Activated T-helper 9 cell treated with anti-CD3 and anti-CD28 coated beads, Interleukin-2, amount 50 U/mL, for 16 hours (primary cell): Measurements from ENCODE around the gene ALG3.

Experiments
- DNase-seq: peaks from one replicate; pipeline ENCODE4 v3.0.0-alpha.2; 2020; ENCODE audit warnings: low read depth

Gene ALG3

GRCh38 chr3:184234671-184235380, 13.9 kb downstream of the ALG3 start:
- no peak for DNase-seq

GRCh38 chr3:184234224-184234623, 14.5 kb downstream of the ALG3 start:
- DNase-seq: no peak

GRCh38 chr3:184233127-184233843, 15.5 kb downstream of the ALG3 start:
- DNase-seq: no peak

- DNase-seq: no peak
Observed at GRCh38 chr3:184231671-184232070, 17.1 kb downstream of the ALG3 start.

GRCh38 chr3:184230603-184231528, 17.9 kb downstream of the ALG3 start:
- DNase-seq: no peak

- DNase-seq: no peak
Observed at GRCh38 chr3:184230081-184230602, 18.6 kb downstream of the ALG3 start.

- peak; percentile 60 for DNase-seq
Observed at GRCh38 chr3:184229394-184230080, 19.2 kb downstream of the ALG3 start, which contains the start of gene VWA5B2. TSS of gene VWA5B2 (plus strand) at chr3:184229585. CDS start at chr3:184230529, 944 bp downstream.

- no peak for DNase-seq
Observed at GRCh38 chr3:184228376-184229137, 20.2 kb downstream of the ALG3 start.

- peak; percentile 30 for DNase-seq
Observed at GRCh38 chr3:184227481-184227935, 21.3 kb downstream of the ALG3 start.

- DNase-seq: no peak
Observed at GRCh38 chr3:184223946-184224345, 24.8 kb downstream of the ALG3 start.

- no peak for DNase-seq
Observed at GRCh38 chr3:184222521-184222920, 26.2 kb downstream of the ALG3 start.

GRCh38 chr3:184218814-184219213, 29.9 kb downstream of the ALG3 start:
- DNase-seq: no peak

GRCh38 chr3:184211718-184212117, 37.0 kb downstream of the ALG3 start:
- DNase-seq: no peak

GRCh38 chr3:184211297-184211696, 37.5 kb downstream of the ALG3 start:
- DNase-seq: no peak

- no peak for DNase-seq
Observed at GRCh38 chr3:184209146-184209923, 39.4 kb downstream of the ALG3 start.

- no peak for DNase-seq
Observed at GRCh38 chr3:184203526-184203925, 45.2 kb downstream of the ALG3 start.

- no peak for DNase-seq
Observed at GRCh38 chr3:184200825-184201224, 47.9 kb downstream of the ALG3 start.

GRCh38 chr3:184198509-184198908, 50.3 kb downstream of the ALG3 start:
- no peak for DNase-seq

GRCh38 chr3:184196536-184196935, 52.2 kb downstream of the ALG3 start:
- DNase-seq: no peak

GRCh38 chr3:184193991-184194539, 54.7 kb downstream of the ALG3 start:
- DNase-seq: no peak
